NCI-H226 (cell line): ENCODE data around the gene SPANXA1.
"Not testable (repeated sequence)": the region's sequence is repeated elsewhere in the genome, so short reads cannot be mapped to it uniquely, and the experiment has no call there.

Experiments
- DNase-seq: peaks from one replicate; pipeline ENCODE4 v3.0.0-alpha.2; 2015

Gene SPANXA1, protein sequence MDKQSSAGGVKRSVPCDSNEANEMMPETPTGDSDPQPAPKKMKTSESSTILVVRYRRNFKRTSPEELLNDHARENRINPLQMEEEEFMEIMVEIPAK

GRCh38 chrX:141584638-141585037 is at the start of gene SPANXA1:
TSS of gene SPANXA1 (minus strand) at chrX:141584738. CDS start at chrX:141584678, 60 bp downstream.
- DNase-seq: not testable (repeated sequence)

GRCh38 chrX:141632124-141632523 is 47.6 kb upstream of the SPANXA1 start:
- DNase-seq: peak; percentile 5

GRCh38 chrX:141619336-141619735 is 34.8 kb upstream of the SPANXA1 start:
- no peak for DNase-seq

GRCh38 chrX:141609111-141609510 is 24.6 kb upstream of the SPANXA1 start:
- no peak for DNase-seq

DNA sequence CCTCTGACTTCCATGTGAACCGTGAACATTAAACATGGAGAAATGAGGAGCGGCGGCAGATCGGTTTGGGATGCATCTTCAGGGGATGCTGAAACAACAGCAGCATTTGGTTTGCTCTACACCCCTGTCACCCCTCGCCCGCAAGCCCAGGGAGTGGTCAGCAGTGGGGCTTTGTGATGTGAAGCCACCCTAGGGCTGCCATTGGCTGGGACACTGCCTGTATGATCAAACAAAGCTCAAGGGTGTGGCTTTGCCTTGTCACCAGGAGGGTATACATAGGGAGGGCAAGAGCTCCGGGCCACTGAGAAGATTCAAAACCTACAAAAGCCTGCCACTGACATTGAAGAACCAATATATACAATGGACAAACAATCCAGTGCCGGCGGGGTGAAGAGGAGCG is 4.9 kb upstream of the SPANXA1 start, which contains the start of gene SPANXA2:
SPANXA2 (plus strand) TSS at position 301 of the 400 bp plus-strand sequence; CDS start at position 361, 60 bp downstream.
- DNase-seq: not testable (repeated sequence)

DNA sequence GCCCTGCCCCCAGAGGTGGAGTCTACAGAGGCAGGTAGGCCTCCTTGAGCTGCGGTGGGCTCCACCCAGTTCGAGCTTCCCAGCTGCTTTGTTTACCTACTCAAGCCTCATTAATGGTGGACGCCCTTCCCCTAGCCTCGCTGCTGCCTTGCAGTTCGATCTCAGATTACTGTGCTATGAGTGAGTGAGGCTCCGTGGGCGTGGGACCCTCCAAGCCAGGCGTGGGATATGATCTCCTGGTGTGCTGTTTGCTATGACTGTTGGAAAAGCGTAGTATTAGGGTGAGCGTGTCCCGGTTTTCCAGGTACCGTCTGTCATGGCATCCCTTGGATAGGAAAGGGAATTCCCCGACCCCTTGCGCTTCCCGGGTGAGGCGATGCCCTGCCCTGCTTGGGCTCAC is 42.0 kb downstream of the SPANXA1 start:
- DNase-seq: not testable (repeated sequence)
